ENCODE measurements around the gene LRIG1. TPM values are rescaled to one million over a fixed set of nuclear protein-coding genes. Genes with fewer than 3 reads are reported as not detected.

LRIG1 gene
- total and polyA plus RNA-seq, 10 of the 15 experiments (the other 5 are each of a cell fraction or from before 2014, with no cell fraction given), result 0.84 to 16.4 (median 8.1) TPM

DNA sequence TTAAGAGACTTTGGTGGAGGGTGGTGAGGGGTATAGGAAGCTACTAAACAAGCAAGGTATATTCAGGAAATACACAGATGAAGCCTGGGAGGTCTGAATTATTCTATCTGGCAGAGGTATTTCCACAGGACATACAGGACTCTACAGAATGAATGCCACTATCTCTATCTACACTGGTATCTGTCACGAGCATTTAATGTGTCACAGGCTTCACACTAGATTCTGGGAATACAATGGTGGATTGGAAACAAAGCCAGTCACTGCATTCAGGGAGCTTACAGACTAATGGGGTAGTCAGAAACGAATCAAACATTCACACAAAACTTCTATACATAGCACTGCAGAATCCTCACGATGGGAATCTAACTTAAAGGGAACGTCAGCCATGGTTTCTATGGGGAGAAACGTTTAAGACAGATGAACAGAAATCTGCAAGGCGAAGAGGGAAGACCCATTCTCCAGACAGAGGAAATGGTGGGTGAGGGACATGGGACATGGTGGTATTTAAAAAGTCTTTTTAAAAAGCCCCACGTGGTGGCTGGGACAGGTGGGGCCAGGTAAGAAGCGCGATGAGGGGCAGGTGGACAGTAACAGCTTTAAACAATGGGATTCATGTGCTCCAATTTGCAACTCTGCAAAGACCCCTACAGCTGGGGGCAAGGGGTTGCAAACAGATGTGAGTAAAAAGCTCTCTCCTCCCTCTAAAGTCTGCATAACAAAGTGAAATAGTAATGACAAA, 16.5 kb downstream of the LRIG1 start:
- TF ChIP-seq, protein P1, sequence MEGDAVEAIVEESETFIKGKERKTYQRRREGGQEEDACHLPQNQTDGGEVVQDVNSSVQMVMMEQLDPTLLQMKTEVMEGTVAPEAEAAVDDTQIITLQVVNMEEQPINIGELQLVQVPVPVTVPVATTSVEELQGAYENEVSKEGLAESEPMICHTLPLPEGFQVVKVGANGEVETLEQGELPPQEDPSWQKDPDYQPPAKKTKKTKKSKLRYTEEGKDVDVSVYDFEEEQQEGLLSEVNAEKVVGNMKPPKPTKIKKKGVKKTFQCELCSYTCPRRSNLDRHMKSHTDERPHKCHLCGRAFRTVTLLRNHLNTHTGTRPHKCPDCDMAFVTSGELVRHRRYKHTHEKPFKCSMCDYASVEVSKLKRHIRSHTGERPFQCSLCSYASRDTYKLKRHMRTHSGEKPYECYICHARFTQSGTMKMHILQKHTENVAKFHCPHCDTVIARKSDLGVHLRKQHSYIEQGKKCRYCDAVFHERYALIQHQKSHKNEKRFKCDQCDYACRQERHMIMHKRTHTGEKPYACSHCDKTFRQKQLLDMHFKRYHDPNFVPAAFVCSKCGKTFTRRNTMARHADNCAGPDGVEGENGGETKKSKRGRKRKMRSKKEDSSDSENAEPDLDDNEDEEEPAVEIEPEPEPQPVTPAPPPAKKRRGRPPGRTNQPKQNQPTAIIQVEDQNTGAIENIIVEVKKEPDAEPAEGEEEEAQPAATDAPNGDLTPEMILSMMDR (IDR thresholded peaks at IDR 0.05 in 2 of 3, conservative IDR thresholded peaks at IDR 0.05 in 1 of 3; ENCODE audit: control insufficient read depth in 2 of 3, extremely low read depth in 1 of 3, insufficient read depth in 1 of 3, low read depth in 3 of 3, low read length in 3 of 3), result no peak
- TF ChIP-seq ZNF24 (IDR thresholded peaks at IDR 0.05), result no peak
- TF ChIP-seq, protein P2, sequence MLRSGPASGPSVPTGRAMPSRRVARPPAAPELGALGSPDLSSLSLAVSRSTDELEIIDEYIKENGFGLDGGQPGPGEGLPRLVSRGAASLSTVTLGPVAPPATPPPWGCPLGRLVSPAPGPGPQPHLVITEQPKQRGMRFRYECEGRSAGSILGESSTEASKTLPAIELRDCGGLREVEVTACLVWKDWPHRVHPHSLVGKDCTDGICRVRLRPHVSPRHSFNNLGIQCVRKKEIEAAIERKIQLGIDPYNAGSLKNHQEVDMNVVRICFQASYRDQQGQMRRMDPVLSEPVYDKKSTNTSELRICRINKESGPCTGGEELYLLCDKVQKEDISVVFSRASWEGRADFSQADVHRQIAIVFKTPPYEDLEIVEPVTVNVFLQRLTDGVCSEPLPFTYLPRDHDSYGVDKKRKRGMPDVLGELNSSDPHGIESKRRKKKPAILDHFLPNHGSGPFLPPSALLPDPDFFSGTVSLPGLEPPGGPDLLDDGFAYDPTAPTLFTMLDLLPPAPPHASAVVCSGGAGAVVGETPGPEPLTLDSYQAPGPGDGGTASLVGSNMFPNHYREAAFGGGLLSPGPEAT (IDR thresholded peaks at IDR 0.05; ENCODE audit: low read depth), result no peak
- no peak for TF ChIP-seq SMARCA5 (IDR thresholded peaks at IDR 0.05)
- TF ChIP-seq POU2F2 (IDR thresholded peaks at IDR 0.05; ENCODE audit: borderline replicate concordance, low read depth, low read length), result no peak
- TF ChIP-seq, protein P3, sequence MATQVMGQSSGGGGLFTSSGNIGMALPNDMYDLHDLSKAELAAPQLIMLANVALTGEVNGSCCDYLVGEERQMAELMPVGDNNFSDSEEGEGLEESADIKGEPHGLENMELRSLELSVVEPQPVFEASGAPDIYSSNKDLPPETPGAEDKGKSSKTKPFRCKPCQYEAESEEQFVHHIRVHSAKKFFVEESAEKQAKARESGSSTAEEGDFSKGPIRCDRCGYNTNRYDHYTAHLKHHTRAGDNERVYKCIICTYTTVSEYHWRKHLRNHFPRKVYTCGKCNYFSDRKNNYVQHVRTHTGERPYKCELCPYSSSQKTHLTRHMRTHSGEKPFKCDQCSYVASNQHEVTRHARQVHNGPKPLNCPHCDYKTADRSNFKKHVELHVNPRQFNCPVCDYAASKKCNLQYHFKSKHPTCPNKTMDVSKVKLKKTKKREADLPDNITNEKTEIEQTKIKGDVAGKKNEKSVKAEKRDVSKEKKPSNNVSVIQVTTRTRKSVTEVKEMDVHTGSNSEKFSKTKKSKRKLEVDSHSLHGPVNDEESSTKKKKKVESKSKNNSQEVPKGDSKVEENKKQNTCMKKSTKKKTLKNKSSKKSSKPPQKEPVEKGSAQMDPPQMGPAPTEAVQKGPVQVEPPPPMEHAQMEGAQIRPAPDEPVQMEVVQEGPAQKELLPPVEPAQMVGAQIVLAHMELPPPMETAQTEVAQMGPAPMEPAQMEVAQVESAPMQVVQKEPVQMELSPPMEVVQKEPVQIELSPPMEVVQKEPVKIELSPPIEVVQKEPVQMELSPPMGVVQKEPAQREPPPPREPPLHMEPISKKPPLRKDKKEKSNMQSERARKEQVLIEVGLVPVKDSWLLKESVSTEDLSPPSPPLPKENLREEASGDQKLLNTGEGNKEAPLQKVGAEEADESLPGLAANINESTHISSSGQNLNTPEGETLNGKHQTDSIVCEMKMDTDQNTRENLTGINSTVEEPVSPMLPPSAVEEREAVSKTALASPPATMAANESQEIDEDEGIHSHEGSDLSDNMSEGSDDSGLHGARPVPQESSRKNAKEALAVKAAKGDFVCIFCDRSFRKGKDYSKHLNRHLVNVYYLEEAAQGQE (IDR thresholded peaks at IDR 0.05; ENCODE audit: low read depth, low read length), result no peak
- no peak for TF ChIP-seq ZNF217 (IDR thresholded peaks at IDR 0.05)
- no peak for TF ChIP-seq SIX5 (IDR thresholded peaks at IDR 0.05; ENCODE audit: low read depth, low read length, severe bottlenecking)
- no peak for TF ChIP-seq NR2C2 (IDR thresholded peaks at IDR 0.05; ENCODE audit: borderline replicate concordance, control insufficient read depth, insufficient read length, low read depth)
- TF ChIP-seq FOXM1 (IDR thresholded peaks at IDR 0.05; ENCODE audit: low read depth, low read length), result no peak
- TF ChIP-seq HDAC2 (IDR thresholded peaks at IDR 0.05), result no peak
- no peak for TF ChIP-seq RFX5 (IDR thresholded peaks at IDR 0.05; ENCODE audit: low read depth, low read length)
- no peak for TF ChIP-seq NBN (IDR thresholded peaks at IDR 0.05)
- TF ChIP-seq YY1 (IDR thresholded peaks at IDR 0.05; ENCODE audit: low read depth, low read length), result no peak
- ChIA-PET RAD21 (ENCODE audit: unreplicated experiment) (no interaction called here), CTCF (interaction anchor here (0.7 to 1.5 kb wide), 4 partner anchors 10 to 332 kb away, joined by 3 to 5 read pairs (median 3); no protein-coding TSS in a partner anchor), SMC1A (ENCODE audit: uncharacterized antibody, unreplicated experiment) (interaction anchor here (0.8 to 6.6 kb wide), 5 partner anchors 11 to 206 kb away, joined by 3 to 62 read pairs (median 4); no protein-coding TSS in a partner anchor), POLR2A (interaction anchor here (0.6 kb wide), 1 partner anchor 614 kb away, joined by 4 read pairs; no protein-coding TSS in a partner anchor)
- Histone ChIP-seq H3K9me3 (replicated peaks; ENCODE audit: control insufficient read depth, insufficient read depth, low read length) (peaks cover 6% of the 10 kb centered on the region), H4K20me1 (ENCODE audit: control insufficient read depth, insufficient read depth) (no peaks in the 10 kb centered on the region), H3K27me3 (replicated peaks in 1 of 2; ENCODE audit: control insufficient read depth in 2 of 2, insufficient read depth in 2 of 2, low read length in 1 of 2) (no peaks in the 10 kb centered on the region), H3K9ac (ENCODE audit: control insufficient read depth, insufficient read depth, low read length) (no peak overlapping the region), H3K4me2 (ENCODE audit: control insufficient read depth, insufficient read depth) (no peak overlapping the region), H3K79me2 (ENCODE audit: control insufficient read depth, insufficient read depth, low read length) (peaks cover 5% of the 10 kb centered on the region; the same call in 1 of the 2 replicates), H3K4me1 (ENCODE audit: control insufficient read depth, insufficient read depth, low read length) (peaks cover 44% of the 10 kb centered on the region), H2AFZ (ENCODE audit: control insufficient read depth, low read depth, low read length) (no peak overlapping the region), H3K4me3 (no peak overlapping the region), H3K36me3 (ENCODE audit: control insufficient read depth in 2 of 2, insufficient read depth in 2 of 2, low read length in 1 of 2) (no peaks in the 10 kb centered on the region), H3K27ac (ENCODE audit: control insufficient read depth, insufficient read depth) (no peak overlapping the region)
- BruUV-seq (replicated peaks), result no TSS peak
- no peak for FAIRE-seq
- ATAC-seq, result no peak
- no peak for DNase-seq (ENCODE audit: low read depth, low spot score)
- WGBS (ENCODE audit: insufficient coverage, insufficient replicate concordance, low lambda C conversion rate, missing lambda C conversion rate), result 59% methylated on average over 9 of the region's 9 CpGs
- intact Hi-C loops (cut with micrococcal nuclease; ENCODE audit: unreplicated experiment), result loop anchor here (5.0 kb wide), 1 partner anchor 92 kb away; no protein-coding TSS in a partner anchor
- in situ Hi-C loops (cut with MboI), result no loop called here
